Measurements from ENCODE around the gene ZSCAN22.
A peak's percentile ranks its signal among the peaks of the same experiment; 100 is the strongest.
"Not testable (repeated sequence)": the region's sequence is repeated elsewhere in the genome, so short reads cannot be mapped to it uniquely, and the experiment has no call there.

ZSCAN22 gene

DNA sequence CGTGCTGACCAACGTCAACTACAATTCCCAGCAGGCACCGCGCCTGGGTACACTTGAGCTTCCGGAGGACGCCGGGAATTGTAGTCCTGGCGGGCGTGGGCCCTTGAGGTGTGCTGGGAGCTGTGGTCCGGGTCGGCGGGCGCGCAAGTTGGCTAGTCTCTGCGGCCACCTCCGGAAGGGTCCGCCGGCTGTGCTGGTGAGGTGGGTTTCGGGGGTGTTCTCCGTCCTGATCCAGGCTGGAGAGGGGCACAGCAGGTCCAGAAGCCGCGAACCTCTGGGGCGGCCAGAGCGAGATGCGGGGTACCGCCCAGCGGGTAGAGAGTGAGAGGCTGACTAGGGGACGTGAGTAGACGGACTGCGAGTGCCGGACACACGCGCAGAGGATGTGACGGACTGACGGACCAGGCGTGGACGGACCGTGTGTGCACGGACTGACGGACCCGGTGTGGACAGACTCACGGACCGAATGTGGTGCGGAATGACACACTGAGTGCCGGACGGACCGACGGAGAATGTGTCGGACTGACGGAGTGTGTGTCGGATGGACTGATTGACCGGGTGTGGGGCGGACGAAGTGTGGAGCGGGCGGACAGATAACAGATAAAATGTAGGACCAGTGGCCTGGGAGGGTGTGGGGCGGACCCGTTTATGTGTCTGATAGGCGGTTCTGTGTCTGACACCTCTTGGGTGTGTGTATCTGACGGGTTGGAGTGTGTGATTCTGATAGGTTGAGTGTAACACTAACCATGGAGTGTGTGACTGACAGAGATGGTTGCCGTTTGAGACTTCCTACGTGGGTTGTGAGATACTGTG is at the start of gene ZSCAN22:
Gene ZSCAN22 (plus strand): TSS at position 81 of the 813 bp plus-strand sequence. CDS start 7,809 bp downstream, outside the sequence.
- peak; percentile 85 for DNase-seq

DNA sequence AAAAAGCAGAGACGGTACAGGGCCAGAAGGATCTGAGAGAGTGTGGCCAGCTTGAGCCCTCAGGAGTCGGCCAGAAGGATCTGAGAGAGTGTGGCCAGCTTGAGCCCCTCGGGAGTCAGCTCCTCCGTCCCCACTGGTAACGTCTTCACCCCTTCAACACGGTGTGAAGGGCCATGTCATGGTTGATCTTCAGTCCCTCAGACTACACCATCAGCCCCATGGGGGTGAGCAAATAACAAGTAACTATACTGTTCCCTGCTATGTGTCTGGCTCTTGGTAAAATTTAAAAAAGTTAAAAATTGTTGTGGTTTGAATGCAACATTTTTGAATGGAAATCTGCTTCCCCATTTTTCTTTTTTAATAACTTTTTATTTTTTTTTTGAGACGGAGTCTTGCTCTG is 49.6 kb upstream of the ZSCAN22 start:
- DNase-seq, result no peak

DNA sequence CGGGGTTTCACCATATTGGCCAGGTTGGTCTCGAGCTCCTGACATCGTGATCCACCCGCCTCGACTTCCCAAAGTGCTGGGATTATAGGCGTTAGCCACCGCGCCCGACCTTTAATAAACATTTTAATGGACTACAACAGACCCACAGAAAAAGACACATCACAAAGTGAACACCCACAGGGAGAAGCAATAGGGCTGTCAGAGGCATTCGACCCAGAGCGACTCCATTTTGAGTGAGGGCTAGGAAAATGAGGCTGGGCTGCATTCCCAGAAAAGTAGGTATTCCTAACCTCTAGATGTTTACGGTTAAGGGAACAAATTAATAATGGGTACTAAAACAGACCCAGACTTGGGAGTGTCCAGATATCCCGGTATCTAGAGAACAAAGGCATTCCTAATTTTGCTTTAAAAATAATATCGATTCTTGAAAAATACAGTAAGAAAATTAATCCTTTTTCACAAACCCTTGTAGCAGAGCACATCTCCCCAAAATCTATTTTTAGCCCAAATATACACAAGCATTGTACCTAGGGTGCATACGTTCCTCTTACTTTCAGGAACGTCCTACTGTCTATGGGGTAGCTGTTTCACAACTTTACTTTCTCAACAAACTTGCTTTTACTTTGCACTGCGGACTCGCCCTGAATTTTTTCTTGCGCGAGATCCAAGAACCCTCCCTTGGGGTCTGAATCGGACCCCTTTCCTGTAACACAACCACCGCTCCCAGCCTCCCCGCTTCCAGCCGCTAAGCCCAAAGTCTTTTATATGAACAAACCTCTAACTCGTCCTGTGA is 48.9 kb upstream of the ZSCAN22 start:
- DNase-seq, result no peak

DNA sequence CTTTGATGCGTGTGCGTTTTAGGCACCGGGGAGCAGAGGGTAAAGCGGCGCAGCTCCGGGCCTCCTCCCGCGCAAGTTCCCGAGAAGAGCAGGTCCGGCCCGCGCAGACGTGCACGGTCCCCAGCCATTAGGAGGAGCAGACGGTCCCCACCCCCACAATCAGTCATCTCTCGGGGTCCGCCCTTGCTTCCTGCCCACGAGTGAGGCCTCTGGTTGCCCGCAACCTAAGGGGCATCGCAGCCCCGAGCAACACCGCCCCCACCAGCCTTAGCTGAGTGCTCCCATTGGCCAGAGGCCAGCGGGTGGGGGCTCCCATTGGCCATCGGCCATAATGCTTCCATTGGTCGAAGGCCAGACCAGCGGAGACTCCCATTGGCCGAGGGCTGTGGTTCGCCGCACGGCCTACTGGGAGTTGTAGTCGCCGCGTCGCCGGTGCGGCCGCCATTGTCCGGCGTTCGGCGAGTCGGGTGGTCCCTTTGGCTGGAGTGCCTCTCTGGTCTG is 48.2 kb upstream of the ZSCAN22 start, which contains the start of gene ZNF8:
Gene ZNF8 (plus strand): TSS at position 415 of the 501 bp plus-strand sequence. CDS start 127 bp downstream, outside the sequence.
- peak; percentile 92 for DNase-seq

DNA sequence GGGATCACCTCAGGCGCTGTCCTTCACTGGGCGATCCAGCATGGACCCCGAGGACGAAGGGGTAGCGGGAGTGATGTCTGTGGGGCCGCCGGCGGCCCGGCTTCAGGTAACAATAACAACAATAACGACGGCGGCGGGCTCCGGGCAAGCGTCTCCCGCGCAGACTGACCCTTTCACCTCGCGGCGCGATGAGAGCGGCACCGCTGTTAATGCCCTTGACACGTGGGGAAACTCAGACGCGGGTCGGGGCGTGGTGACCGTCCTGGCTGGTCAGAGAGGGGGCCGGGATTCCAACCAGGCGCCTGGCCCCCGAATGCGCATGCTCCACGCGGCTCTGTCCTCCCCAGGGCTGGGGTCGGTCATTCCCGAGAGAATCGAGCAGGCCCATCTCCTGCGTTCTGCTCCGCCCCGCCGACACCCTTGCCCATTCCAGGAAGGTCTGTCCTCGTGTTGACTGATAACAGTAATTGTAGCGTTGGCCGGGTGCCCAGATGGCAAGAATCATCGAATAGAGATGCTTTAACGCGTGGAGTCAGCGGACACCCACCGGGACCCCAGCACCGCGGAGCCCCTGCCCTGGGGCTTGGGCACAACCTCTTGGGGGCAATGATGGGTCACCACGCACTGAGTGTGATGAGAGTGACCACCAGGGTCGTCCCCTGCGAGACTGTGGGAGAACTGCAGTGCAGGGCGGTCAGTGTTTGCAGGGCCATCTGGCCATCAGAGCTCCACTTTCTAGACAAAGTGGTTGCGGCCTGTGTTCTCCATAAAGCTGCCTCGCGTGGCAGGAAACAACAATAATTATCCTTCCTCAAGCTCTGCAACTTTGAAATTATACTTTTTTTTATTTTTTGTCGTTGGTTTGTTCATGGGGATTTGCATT is 47.5 kb upstream of the ZSCAN22 start:
- peak; percentile 11 for DNase-seq

DNA sequence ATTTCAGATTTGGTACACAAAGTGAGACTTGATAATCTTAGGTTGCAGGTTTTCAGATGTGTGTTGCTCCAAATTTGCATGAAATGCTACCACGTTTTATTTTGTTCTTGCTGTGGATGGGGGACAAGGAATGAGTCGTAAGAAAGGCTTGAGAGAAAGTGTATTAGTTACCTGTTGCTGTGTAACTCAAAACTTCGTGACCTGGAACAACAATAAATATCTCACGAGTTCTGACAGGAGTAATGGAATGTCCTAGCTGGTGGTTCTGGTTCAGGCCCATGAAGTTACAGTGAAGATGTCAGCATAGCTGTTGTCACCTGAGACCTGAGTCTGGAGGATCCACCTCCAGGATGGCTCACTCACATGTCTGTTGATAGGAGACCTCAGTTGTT is 46.9 kb upstream of the ZSCAN22 start:
- no peak for DNase-seq

DNA sequence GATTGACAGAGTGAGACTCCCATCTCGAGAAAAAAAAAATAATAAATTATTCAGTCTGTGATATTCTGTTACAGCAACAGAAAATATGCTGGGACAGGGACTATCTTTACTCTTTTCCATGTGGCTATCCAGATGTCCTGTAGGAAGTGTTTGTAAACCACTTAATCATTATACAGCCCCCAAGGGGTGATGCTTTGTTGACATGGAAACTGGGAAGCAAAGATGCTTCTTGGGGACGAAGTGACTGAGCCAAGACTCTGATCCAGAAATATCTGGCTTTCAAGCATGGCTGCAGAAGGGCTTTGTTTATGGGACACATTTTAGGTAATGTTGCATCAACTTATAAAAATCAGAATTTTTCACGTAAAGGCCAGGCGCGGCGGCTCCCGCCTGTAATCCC is 42.6 kb upstream of the ZSCAN22 start:
- no peak for DNase-seq

DNA sequence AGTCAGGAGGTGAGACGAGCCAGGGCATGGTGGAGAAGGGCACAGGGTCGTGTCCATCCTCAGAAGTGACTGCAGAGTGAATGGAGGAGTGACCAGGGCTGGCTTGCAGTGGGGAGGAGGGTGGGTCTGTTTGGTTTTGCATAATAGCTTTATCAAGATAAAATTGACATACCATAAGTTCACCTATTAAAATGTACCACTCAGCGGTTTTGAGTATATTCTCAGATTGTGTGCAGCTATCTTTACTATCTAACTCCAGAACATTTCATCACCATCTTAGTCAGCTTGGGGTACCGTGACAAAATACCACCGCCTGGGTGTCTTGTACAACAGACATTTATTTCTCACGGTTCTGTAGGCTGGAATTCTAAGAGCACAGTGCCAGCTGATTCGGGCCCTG is 34.9 kb upstream of the ZSCAN22 start:
- no peak for DNase-seq

DNA sequence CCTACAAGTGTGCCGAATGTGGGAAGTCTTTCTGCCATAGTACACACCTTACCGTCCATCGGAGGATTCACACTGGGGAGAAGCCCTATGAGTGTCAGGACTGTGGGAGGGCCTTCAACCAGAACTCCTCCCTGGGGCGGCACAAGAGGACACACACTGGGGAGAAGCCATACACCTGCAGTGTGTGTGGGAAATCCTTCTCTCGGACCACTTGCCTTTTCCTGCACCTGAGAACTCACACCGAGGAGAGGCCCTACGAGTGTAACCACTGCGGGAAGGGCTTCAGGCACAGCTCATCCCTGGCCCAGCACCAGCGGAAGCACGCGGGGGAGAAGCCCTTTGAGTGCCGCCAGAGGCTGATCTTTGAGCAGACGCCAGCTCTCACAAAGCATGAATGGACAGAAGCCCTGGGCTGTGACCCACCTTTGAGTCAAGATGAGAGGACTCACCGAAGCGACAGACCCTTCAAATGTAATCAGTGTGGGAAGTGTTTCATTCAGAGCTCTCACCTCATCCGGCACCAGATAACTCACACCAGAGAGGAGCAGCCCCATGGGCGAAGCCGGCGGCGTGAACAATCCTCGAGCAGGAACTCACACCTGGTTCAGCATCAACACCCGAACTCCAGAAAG is 31.9 kb upstream of the ZSCAN22 start:
- no peak for DNase-seq

DNA sequence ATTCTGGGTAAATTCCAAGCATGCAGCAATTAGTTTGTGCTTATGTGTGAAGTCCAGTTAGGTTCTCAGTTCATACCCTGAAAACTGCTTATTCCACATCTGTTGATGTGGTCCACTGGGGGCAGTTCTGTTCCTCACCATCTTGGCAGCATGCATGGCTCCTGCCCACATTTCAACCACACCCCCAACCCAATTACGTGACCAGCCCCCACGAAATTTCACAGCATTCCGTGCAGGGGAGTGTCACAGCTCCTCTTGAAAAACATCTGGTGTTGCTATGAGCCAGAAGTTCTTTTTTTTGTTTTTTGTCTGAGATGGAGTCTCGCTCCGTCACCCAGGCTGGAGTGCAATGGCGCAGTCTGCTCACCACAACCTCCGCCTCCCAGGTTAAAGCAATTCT is 30.7 kb upstream of the ZSCAN22 start:
- no peak for DNase-seq

DNA sequence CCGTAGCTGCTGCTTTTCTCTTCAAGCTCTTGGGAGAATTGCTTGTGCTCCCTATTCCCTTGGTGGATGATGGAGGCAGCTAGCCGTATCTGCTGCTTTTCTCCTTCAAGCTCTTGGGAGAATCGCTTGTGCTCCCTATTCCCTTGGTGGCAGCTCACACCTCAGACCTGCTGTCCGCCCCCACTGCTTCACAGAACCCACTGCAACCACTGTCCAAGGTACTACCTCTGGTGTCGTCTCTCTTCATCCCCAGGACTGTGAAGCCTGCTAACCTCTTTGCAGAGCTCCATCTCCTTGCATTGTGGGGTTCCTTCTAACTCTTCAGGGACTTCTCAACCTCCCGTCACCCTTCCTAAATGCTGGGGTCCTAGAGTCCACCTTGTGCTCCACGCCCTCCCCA is 26.2 kb upstream of the ZSCAN22 start:
- no peak for DNase-seq

DNA sequence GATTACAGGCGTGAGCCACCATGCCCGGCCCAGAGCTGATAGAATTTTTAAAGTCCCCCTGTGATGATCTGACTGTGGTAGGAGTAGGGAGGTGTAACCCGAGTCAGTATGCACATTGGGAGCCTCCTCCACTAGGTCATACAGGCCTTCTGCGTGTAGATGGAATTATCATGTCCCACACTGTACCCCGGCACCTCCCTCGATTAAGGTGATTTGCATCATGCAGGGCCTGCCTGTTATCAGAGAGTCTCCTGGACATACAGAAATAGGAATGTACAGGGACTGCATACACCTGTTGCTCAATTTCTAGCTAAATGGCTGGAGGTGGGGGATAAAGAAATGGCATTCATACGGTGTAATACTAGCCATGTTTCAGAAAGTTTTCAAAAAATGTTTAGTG is 22.5 kb upstream of the ZSCAN22 start:
- DNase-seq, result no peak

DNA sequence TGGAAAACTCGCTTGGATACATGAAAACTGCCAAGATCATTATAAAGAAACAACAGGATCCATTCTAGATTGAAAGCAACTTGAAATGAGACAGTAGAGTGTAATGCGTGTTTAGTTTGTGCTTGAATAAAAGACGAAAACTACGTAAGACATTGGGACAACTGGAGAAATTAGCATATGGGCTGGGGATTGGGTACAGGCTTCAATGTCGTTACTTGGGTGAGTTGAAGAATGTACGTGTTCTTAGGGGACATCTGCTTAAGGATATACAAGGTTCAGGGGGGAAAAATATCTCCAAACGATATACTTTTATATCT is 22.1 kb upstream of the ZSCAN22 start:
- no peak for DNase-seq

DNA sequence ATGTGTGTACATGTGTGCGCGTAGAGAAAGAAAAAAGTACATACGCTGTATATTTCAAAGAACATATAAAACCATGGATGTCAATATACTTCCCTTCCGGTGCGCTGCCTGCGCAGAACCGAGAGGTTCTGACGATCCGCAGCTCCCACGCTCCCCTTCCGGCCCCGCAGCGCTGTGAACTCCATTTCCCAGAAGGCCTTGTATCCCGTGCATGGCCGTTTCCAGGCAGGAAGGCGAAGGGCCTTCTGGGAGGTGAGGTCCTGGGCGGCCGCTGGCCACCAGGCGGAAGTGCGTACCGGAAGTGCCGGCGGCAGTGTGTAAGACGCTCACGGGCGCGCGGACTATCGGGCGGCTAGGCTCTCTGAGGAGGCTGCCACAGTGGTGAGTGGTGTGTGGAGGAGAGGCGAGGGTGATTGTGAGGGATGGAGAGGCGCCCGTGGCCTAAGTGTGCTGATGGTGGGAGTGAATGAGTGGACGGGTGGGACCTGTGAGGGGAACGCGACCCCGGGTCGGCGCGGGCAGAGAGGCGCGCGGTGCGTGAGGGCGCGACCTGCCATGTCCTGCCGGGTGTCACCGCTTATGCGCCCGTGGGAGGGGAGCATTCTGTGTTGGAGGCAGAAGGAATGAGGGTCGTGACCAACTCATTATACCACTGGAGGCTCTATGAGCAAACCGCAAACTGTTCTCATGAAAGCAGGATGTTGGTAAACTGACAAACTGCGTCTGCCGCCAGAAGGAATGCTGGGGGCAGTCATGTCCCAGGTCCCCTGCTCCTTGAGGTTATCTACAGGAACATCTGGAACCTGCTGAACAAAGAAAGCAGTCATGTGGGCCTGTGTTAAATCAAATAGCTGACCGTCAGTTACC is 21.5 kb upstream of the ZSCAN22 start, which contains the start of gene ERVK3-1:
Gene ERVK3-1 (plus strand): TSS at position 313 of the 867 bp plus-strand sequence. CDS start 6,792 bp downstream, outside the sequence.
- DNase-seq, result peak; percentile 85

DNA sequence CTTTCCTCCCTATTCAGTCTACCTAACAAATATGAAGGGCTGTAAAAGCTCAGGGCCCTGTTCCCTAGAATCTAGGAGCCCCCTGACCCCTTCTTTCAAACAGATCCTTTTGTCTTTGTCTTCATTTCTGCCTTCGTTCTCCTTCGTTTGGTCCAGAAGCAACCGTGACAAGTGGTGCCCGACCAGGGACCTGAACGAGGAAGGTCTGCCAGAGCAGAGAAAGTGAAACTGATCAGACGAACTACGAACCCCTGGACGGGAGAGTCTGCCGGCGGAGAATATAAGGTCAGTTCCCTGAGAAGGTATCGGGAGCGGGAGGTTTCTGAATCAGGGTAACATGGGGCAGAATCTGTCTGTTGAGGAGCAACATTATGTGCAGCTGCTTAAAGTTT is 20.9 kb upstream of the ZSCAN22 start:
- no peak for DNase-seq

DNA sequence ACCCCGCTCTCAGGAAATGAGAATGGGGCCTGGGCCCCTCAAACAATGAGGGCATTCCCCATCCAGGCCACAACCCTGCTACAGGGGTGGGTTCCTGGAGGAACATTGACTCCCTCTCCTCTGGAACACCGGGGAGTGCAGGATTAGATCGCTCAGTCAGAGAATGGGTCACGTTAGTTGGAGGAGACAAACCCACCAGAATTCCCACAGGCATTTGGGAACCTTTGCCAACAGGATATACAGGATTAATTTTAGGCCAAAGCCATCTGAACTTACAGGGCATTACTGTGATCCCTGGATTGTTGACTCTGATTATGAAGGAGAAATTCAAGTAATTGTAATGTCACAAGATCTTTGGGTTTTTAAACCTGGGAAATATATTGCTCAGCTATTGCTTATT is 19.1 kb upstream of the ZSCAN22 start:
- DNase-seq, result no peak

DNA sequence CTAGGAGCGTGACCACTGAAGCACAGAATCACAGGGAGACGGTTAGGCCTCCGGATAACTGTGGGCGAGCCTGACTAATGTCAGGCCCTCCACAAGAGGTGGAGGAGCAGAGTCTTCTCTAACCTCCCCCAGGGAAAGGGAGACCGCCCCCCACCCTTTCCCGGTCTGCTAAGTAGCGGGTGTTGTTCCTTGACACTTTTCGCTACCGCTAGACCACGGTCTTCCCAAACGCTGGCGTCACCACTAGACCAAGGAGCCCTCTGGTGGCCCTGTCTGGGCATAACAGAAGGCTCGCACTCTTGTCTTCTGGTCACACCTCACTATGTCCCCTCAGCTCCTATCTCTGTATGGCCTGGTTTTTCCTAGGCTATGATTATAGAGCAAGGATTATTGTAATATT is 16.1 kb upstream of the ZSCAN22 start:
- not testable (repeated sequence) for DNase-seq

DNA sequence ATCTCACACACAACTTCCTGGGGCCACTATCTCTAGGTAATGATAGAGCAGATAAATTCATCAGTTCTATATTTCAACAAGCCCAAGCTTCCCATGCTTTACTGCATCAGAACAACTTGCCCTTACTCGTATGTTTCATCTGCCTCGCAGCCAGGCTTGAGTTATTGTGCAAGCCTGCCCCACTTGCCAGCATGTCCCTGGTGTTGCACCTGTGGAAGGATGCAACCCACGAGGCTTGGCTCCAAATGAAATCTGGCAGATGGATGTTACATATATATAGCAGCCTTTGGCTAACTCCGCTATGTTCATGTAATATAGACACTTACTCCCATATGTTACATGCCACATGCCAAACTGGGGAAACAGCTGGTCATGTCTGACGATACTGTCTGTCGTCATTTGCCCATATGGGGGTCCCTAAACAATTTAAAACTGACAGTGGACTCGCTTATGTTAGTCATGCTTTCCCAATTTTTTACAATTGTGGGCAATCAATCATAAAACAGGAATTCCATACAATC is 15.4 kb upstream of the ZSCAN22 start:
- no peak for DNase-seq

DNA sequence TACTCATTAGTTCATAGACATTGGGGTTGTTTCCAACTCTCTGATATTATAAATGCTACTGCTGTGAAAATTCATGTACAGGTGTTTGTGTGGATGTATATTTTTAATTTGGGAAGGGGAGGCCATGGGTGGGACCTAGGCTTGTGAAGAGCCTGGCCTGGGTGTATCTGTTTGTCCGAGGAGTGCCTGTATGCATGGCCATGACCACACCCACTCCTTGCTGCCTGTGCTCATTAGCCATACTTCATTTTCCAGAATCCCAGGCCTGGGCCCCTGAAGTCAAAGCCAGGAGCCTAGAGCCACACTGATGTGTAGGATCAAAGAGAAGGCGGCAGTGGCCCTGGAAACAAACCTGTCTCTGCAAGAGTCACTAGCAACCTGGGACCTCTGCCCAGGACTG is 11.2 kb upstream of the ZSCAN22 start:
- no peak for DNase-seq

DNA sequence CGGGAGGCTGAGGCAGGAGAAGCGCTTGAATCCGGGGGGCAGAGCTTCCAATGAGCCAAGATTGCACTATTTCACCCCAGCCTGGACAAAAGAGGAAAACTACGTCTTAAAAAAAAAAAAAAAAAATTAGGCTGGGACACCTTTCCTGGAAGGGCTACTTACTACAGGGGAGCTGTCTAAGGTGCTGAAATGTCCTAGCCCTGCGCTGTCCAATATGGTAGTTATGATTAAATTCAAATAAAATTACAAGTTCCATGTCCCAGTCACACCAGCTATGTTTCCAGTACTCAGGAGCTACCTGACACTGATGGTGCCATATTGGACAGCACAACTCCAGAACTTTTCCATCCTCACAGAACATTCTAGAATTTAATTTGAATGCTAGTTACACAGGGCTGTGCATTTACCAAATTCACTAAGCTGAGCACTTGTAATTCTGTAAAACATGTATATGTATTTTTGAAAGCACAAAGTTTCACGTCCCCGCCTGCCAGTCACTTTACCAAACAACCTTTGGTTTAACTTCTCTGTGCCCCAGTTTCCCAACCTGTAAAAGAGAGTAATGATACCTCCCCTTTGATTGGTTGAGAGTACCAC is 9.2 kb upstream of the ZSCAN22 start:
- DNase-seq, result no peak

DNA sequence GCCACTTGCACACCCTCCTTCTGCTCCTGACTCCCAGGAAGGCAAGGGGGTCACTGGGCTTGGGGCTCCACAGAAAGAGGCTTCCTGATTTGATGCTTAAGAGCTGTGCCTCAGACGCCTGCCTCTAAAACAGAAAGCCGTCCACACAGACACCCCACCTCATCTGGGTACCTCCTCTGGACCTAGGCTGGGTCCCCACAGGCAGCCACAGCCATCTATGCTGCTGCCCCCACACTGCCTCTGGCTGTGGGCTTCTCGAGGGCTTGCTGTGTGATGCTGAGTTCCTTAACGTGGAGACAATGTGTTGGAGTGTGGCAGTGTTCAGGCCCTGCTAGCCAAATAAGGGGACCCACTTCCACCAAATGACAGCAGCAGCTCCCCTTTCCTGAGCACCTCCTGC is 8.5 kb upstream of the ZSCAN22 start:
- no peak for DNase-seq
